KOPT-K1 (cell line): ENCODE data around the gene CCDC34.
"Not testable (repeated sequence)": the region's sequence is repeated elsewhere in the genome, so short reads cannot be mapped to it uniquely, and the experiment has no call there.

Experiments used
- H3K27ac ChIP-seq: fragments of 200-600 bp; sonication (generic); 2 replicates; pipeline ENCODE4 v1.5.1; 2016; ENCODE audit warnings: antibody characterized with exemption, mild to moderate bottlenecking, low read depth, low read length; ENCODE audit not compliant: poor library complexity, severe bottlenecking
- H3K36me3 ChIP-seq: fragments of 200-600 bp; sonication (generic); 2 replicates; pipeline ENCODE4 v1.5.1; 2017; ENCODE audit warnings: antibody characterized with exemption, mild to moderate bottlenecking, low read length, moderate library complexity; ENCODE audit not compliant: insufficient read depth
- H3K9me3 ChIP-seq: fragments of 200-600 bp; sonication (generic); 2 replicates; pipeline ENCODE4 v1.5.1; 2017; ENCODE audit warnings: antibody characterized with exemption, low read length, mild to moderate bottlenecking; ENCODE audit not compliant: insufficient read depth, poor library complexity, severe bottlenecking

CCDC34 gene

GRCh38 chr11:27329867-27330632 lies 33.0 kb downstream of the CCDC34 start:
- Histone ChIP-seq H3K9me3 (no peaks in the 10 kb centered on the region), H3K36me3 (peaks cover 14% of the 10 kb centered on the region; the same call in 1 of the 2 replicates), H3K27ac (no peak overlapping the region)

- H3K9me3 ChIP-seq, result no peaks in the 10 kb centered on the region
- H3K36me3 ChIP-seq, result peaks cover 14% of the 10 kb centered on the region; the same call in 1 of the 2 replicates
- H3K27ac ChIP-seq, result no peak overlapping the region
Observed at GRCh38 chr11:27328614-27329013, 34.4 kb downstream of the CCDC34 start.

DNA sequence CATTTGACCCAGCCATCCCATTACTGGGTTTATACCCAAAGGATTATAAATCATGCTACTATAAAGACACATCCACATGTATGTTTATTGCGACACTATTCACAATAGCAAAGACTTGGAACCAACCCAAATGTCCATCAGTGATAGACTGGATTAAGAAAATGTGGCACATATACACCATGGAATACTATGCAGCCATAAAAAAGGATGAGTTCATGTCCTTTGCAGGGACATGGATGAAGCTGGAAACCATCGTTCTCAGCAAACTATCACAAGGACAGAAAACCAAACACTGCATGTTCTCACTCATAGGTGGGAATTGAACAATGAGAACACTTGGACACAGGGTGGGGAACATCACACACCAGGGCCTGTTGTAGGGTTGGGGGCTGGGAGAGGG lies 36.0 kb downstream of the CCDC34 start:
- H3K9me3 ChIP-seq, H3K27ac ChIP-seq: not testable (repeated sequence)
- peaks cover 11% of the 10 kb centered on the region; the same call in 1 of the 2 replicates for H3K36me3 ChIP-seq

GRCh38 chr11:27322196-27322595 lies 40.8 kb downstream of the CCDC34 start:
- not testable (repeated sequence) for H3K27ac ChIP-seq, H3K36me3 ChIP-seq, H3K9me3 ChIP-seq

DNA sequence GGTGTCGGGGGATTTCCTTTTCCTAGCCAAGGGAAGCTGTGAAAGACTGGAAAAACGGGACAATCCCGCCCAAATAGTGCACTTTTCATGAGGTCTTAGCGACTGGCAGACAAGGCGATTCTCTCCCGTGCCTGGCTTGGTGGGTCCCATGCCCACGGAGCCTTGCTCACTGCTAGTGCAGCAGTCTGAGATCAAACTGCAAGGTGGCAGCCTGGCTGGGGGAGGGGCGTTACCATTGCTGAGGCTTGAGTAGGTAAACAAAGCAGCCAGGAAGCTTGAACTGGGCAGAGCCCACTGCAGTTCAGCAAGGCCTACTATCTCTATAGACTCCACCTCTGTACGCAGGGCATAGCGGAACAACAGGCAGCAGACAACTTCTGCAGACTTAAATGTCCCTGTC lies 41.7 kb downstream of the CCDC34 start:
- H3K36me3 ChIP-seq, H3K27ac ChIP-seq, H3K9me3 ChIP-seq: not testable (repeated sequence)

- no peaks in the 10 kb centered on the region for H3K9me3 ChIP-seq
- H3K36me3 ChIP-seq, result no peaks in the 10 kb centered on the region
- H3K27ac ChIP-seq, result no peak overlapping the region
Observed at GRCh38 chr11:27319072-27319471, 43.9 kb downstream of the CCDC34 start.

DNA sequence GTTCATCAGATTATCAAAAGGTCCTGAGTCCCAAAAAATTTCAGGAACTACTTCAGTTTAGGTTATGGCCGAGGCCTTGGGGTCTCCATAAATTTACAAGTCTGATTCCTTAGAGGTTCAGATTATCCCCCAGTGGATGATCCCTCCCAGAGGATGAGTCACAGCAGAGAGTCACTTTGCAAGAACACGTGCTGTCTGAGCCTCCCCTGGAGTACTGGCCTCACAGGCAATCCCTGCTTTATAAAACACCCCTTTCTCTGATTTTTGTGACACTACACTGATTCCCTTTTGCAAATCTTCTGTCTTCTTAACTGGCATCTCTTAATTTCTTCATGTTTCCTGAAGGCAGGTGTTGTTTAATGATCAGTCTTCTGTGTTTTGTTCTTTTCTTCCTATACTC lies 45.3 kb downstream of the CCDC34 start:
- Histone ChIP-seq H3K9me3 (no peaks in the 10 kb centered on the region), H3K36me3 (no peaks in the 10 kb centered on the region), H3K27ac (no peak overlapping the region)

DNA sequence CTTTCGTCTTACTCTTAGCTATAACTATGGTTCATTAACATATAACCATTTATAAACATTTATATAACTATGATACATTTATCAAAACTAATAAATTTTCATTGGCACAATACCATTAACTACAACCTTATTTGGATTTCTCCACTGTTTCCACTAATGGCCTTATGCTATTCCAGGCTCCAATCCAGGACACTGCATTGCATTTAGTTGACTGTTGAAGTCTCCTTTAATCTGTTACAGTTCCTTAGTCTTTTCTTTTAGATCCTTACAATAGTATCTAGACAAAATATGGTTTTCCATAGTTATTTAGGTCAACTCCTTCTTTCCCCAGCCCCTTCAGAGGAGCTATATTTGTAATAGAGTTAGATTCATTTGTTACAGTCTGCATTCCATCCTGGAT lies 47.2 kb downstream of the CCDC34 start:
- Histone ChIP-seq H3K36me3 (no peaks in the 10 kb centered on the region), H3K27ac (no peak overlapping the region), H3K9me3 (no peaks in the 10 kb centered on the region)

- Histone ChIP-seq H3K9me3 (no peaks in the 10 kb centered on the region), H3K36me3 (no peaks in the 10 kb centered on the region), H3K27ac (no peak overlapping the region)
Observed at GRCh38 chr11:27313157-27313821, 49.7 kb downstream of the CCDC34 start.

DNA sequence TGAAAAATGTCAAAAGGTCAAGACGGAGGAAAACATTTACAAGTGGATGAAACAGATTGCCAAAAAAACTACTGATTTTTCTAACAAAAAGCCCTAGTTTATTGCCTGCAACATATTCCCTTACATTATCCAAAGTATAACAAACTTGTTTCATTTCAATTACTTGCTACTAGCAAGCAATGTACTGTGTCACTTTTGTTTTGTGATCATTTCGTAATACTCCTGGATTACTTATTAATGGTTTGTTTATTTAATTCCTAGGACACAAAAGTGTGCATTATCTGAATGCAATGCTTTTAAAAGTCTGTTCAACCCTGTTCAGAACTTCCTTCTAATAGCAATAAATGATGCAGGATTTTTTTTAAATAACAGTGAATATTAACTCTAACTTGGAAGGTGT lies 50.9 kb downstream of the CCDC34 start:
- Histone ChIP-seq H3K27ac (no peak overlapping the region), H3K36me3 (no peaks in the 10 kb centered on the region), H3K9me3 (no peaks in the 10 kb centered on the region)

GRCh38 chr11:27310707-27311106 lies 52.3 kb downstream of the CCDC34 start:
- Histone ChIP-seq H3K27ac (no peak overlapping the region), H3K9me3 (no peaks in the 10 kb centered on the region), H3K36me3 (no peaks in the 10 kb centered on the region)

- Histone ChIP-seq H3K27ac (no peak overlapping the region), H3K9me3 (peaks cover 5% of the 10 kb centered on the region), H3K36me3 (no peaks in the 10 kb centered on the region)
Observed at GRCh38 chr11:27310182-27310581, 52.8 kb downstream of the CCDC34 start.

- H3K36me3 ChIP-seq, result no peaks in the 10 kb centered on the region
- peaks cover 16% of the 10 kb centered on the region for H3K9me3 ChIP-seq
- no peak overlapping the region for H3K27ac ChIP-seq
Observed at GRCh38 chr11:27309046-27309445, 54.0 kb downstream of the CCDC34 start.

- H3K9me3 ChIP-seq, result peaks cover 18% of the 10 kb centered on the region
Observed at GRCh38 chr11:27307232-27307631, 55.8 kb downstream of the CCDC34 start.

DNA sequence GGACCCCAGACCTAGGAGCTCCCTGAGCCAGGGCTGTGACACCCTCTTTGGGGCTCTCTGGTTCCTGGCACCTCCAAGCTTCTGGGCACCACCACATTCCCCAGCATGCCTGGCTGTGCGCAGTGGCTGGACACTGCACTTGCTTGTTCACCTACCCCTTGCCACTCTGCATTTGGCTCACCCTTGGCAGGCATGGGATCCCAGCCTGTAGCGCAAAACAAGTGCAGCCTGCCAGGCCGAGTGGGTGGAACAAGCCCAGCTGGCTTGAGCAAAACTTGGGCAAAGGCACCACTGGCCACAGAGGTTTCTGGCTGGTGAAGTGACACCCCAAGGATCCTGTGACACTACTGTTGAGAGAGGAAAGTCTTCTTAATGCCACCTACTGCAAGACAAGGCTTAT lies 57.3 kb downstream of the CCDC34 start:
- H3K27ac ChIP-seq, result no peak overlapping the region
- no peaks in the 10 kb centered on the region for H3K36me3 ChIP-seq
- peaks cover 18% of the 10 kb centered on the region for H3K9me3 ChIP-seq

More at GRCh38 chr11:27307232-27307631, 55.8 kb downstream of the CCDC34 start:
- Histone ChIP-seq H3K36me3 (no peaks in the 10 kb centered on the region), H3K27ac (no peak overlapping the region)

- peaks cover 18% of the 10 kb centered on the region for H3K9me3 ChIP-seq
- H3K27ac ChIP-seq, result no peak overlapping the region
- H3K36me3 ChIP-seq, result no peaks in the 10 kb centered on the region
Observed at GRCh38 chr11:27304514-27304913, 58.5 kb downstream of the CCDC34 start.
